Measurements from ENCODE around the gene NBPF3. TPM values are rescaled to one million over a fixed set of nuclear protein-coding genes. Genes with fewer than 3 reads are reported as not detected.

Gene NBPF3
- polyA plus RNA-seq, 2 of the 4 experiments (the other 2 are of a cell fraction) = 7.4 to 8.5 TPM

GRCh38 chr1:21506804-21507203 is 66.9 kb downstream of the NBPF3 start (continued):
- TF ChIP-seq PHF8 (IDR thresholded peaks at IDR 0.05; ENCODE audit: borderline replicate concordance, low read depth) (no peak), ZC3H11A (IDR thresholded peaks at IDR 0.05) (no peak), FOXS1 (CRISPR knock-in tag; IDR thresholded peaks at IDR 0.05) (no peak)

DNA sequence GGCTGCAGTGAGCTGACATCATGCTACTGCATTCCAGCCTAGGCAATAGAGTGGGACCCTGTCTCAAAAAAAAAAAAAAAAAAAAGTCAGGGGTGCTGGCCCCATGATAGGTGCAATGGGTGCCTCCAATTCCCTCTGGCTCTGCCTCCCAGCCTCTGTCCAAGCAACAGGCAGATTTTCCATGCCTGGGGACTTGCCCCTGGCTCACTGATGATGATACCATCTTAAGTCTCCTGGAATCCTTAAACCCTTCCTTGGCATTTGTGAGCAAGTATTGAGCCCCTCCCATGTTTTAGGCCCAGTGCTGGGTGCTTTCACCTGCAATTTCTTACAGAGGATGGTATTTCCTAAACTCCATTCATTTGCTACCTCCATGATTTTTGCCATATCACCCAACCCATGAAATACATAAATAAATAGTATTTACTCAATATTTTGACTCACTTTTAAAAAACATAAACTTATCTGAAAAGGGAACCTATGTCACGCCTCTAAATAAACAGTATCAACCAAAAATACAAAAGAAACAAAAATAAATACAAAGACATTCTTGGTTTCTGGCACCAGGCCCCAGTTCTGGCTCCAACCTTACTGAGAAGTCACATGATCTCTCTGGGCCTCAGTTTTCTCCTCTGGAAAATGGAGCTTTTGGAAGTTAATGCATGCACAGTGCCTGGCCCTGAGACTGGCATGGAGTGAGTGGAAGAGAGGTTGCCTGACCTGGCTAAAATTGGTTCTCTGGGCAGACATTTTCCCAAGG is 67.8 kb downstream of the NBPF3 start:
- 62% methylated on average over 1 of the region's 1 CpG for WGBS (ENCODE audit: missing lambda C conversion rate)
- DNase-seq (ENCODE audit: low read depth in 1 of 2, low spot score in 1 of 2) (no peak), ATAC-seq (no peak), FAIRE-seq (no peak)
- H3K9me3 ChIP-seq = no peaks in the 10 kb centered on the region
- H3K4me2 ChIP-seq = no peak overlapping the region
- H3K27ac ChIP-seq = no peak overlapping the region
- TF ChIP-seq CEBPB (IDR thresholded peaks at IDR 0.05) (no peak), NR3C1 (IDR thresholded peaks at IDR 0.05) (no peak), HOXB13 (CRISPR knock-in tag; IDR thresholded peaks at IDR 0.05; ENCODE audit: low read depth) (no peak), TFCP2L1 (CRISPR knock-in tag; IDR thresholded peaks at IDR 0.05) (no peak), POLR2A (IDR thresholded peaks at IDR 0.05; ENCODE audit: low read length) (no peak), HOXB5 (CRISPR knock-in tag; IDR thresholded peaks at IDR 0.05) (no peak), FOSB (CRISPR knock-in tag; IDR thresholded peaks at IDR 0.05) (no peak), MAX (IDR thresholded peaks at IDR 0.05) (no peak), BHLHE40 (IDR thresholded peaks at IDR 0.05; ENCODE audit: low read depth, low read length) (no peak), CTCF (IDR thresholded peaks at IDR 0.05) (no peak), NPAS2 (CRISPR knock-in tag; IDR thresholded peaks at IDR 0.05; ENCODE audit: borderline replicate concordance) (no peak), REST (IDR thresholded peaks at IDR 0.05) (no peak), ESRRA (IDR thresholded peaks at IDR 0.05; ENCODE audit: borderline replicate concordance, low read length) (no peak), MAFK (IDR thresholded peaks at IDR 0.05; ENCODE audit: partially characterized antibody) (no peak), EHF (CRISPR knock-in tag; IDR thresholded peaks at IDR 0.05) (no peak), POLR2AphosphoS2 (conservative IDR thresholded peaks at IDR 0.05; ENCODE audit: low read length) (no peak), FOXS1 (CRISPR knock-in tag; IDR thresholded peaks at IDR 0.05) (no peak), SMC3 (IDR thresholded peaks at IDR 0.05) (no peak)
- TF ChIP-seq, protein P1, sequence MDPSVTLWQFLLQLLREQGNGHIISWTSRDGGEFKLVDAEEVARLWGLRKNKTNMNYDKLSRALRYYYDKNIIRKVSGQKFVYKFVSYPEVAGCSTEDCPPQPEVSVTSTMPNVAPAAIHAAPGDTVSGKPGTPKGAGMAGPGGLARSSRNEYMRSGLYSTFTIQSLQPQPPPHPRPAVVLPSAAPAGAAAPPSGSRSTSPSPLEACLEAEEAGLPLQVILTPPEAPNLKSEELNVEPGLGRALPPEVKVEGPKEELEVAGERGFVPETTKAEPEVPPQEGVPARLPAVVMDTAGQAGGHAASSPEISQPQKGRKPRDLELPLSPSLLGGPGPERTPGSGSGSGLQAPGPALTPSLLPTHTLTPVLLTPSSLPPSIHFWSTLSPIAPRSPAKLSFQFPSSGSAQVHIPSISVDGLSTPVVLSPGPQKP (IDR thresholded peaks at IDR 0.05; ENCODE audit: low read depth, low read length) = no peak
- no peak overlapping the region for H3K4me3 ChIP-seq
- POLR2A ChIA-PET = no interaction called here
- no peaks in the 10 kb centered on the region for H3K4me1 ChIP-seq
- CTCF ChIA-PET = interaction anchor here (0.5 to 10.3 kb wide), 8 partner anchors 10 to 152 kb away, joined by 3 to 60 read pairs (median 5); no protein-coding TSS in a partner anchor

Measured in A549 (cell line).